Vagina (tissue), 2 donors: ENCODE measurements around the gene SRGAP3.

ENCODE experiments used
- POLR2A ChIP-seq, 2 donors: fragments of 450-650 bp; IDR thresholded peaks; one replicate each; pipeline ENCODE4 v1.6.1; 2017; ENCODE audit warnings: antibody characterized with exemption in 2 of 2, mild to moderate bottlenecking in 2 of 2, moderate library complexity in 2 of 2
- TF ChIP-seq, protein P1 (sequence below), 3 experiments: fragments of 450-650 bp in 2 of 3; fragments of 200-600 bp in 1 of 3; sonication (generic) in 1 of 3; IDR thresholded peaks; one replicate each; pipeline ENCODE4 v1.5.1; 2017 to 2019; ENCODE audit warnings: antibody characterized with exemption in 3 of 3, mild to moderate bottlenecking in 2 of 3, moderate library complexity in 2 of 3

- TF ChIP-seq, protein P1, sequence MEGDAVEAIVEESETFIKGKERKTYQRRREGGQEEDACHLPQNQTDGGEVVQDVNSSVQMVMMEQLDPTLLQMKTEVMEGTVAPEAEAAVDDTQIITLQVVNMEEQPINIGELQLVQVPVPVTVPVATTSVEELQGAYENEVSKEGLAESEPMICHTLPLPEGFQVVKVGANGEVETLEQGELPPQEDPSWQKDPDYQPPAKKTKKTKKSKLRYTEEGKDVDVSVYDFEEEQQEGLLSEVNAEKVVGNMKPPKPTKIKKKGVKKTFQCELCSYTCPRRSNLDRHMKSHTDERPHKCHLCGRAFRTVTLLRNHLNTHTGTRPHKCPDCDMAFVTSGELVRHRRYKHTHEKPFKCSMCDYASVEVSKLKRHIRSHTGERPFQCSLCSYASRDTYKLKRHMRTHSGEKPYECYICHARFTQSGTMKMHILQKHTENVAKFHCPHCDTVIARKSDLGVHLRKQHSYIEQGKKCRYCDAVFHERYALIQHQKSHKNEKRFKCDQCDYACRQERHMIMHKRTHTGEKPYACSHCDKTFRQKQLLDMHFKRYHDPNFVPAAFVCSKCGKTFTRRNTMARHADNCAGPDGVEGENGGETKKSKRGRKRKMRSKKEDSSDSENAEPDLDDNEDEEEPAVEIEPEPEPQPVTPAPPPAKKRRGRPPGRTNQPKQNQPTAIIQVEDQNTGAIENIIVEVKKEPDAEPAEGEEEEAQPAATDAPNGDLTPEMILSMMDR (IDR thresholded peaks at IDR 0.05), result no peak
- no peak for TF ChIP-seq POLR2A (IDR thresholded peaks at IDR 0.05)
These were observed 270.2 kb downstream of the SRGAP3 start for GRCh38 chr3:8979262-8979661.
